G401.6 (cell line): ENCODE measurements around the gene FAM107B.
A peak's percentile ranks its signal among the peaks of the same experiment; 100 is the strongest.

ENCODE experiments used
- FAIRE-seq: peaks from 2 replicates; lab custom pipeline; 2012; peaks lifted over from hg19 to GRCh38; lab: Jason Lieb, UNC

FAM107B gene

DNA sequence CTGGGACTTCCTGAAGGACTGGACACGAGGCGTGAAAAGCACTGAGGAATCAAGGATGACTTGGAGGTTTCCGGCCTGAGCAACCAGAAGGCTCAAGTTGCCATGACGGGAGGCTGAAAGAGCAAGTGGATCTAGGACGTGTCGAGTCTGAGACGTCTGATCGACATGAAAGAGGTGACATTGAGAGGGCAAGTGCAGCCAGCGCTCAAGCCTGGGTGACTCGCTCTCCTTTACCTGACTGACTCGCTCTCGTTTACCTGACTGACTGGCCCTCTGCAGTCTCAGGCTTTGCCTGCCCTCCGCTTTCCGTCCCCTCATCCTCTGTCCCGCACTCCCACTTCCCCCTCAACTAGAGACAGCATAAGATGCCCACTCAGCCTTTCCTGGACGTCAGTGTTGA is 241.4 kb downstream of the FAM107B start:
- FAIRE-seq = no peak

DNA sequence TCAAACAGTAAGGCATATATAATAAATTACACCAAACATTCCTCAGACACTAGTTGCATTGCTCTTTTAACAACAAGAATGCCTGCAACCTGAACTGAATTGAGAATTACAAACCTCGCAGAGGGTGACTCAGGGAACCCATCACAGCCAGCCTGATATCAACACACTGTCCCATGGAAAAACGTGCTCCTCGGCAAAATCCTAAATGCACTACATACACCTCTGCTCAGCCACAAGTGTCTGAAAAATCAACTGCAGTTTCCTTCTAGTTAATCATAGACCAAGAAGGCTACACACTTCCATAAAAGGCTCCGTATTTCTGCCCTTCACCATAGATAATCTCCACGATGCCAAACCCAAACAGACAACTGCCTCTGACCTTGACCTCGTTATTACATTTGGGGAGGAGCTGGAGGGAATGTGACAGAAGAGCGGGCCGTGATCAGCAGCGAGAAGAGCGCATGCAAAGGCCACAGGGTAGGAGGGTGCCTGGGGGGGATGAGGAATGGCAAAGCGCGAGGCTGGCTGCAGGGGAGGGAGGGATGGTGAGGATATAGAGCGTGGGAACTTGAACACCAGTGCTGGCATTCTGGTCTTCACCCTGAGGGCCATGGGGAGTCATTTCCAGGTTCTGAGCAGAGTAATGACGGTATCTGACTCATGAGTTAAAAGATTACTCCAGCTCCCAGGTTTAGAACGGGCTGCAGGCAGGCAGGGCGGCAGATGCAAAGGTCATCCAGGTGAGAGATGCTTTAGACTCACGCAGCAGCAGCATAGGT is 242.0 kb downstream of the FAM107B start:
- no peak for FAIRE-seq

- FAIRE-seq = no peak
These were observed 242.7 kb downstream of the FAM107B start for GRCh38 chr10:14531974-14532373.

DNA sequence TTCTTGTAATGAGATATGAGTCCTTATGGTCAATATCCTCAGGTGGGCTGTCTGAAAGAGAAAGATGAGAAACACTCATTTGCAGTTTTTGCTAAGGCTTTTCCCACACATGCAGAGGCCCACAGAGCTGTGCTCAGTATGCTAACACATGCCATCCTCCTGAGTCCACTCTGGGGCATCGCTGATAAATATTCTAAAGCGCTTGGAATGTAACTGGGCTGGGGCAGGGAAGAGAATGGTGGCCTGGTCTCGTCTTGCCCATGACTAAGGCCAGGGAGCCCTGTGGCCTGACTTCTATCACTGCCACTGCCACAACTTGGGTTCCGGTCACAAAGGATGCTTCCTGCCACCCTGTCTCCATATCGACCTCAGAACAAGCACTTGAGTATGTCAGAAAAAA is 244.2 kb downstream of the FAM107B start:
- FAIRE-seq = no peak

GRCh38 chr10:14529351-14529750 is 245.3 kb downstream of the FAM107B start:
- no peak for FAIRE-seq

- FAIRE-seq = no peak
These were observed 246.2 kb downstream of the FAM107B start for GRCh38 chr10:14528450-14528849.

- FAIRE-seq = peak; percentile 66
These were observed 246.8 kb downstream of the FAM107B start for GRCh38 chr10:14527915-14528314.

DNA sequence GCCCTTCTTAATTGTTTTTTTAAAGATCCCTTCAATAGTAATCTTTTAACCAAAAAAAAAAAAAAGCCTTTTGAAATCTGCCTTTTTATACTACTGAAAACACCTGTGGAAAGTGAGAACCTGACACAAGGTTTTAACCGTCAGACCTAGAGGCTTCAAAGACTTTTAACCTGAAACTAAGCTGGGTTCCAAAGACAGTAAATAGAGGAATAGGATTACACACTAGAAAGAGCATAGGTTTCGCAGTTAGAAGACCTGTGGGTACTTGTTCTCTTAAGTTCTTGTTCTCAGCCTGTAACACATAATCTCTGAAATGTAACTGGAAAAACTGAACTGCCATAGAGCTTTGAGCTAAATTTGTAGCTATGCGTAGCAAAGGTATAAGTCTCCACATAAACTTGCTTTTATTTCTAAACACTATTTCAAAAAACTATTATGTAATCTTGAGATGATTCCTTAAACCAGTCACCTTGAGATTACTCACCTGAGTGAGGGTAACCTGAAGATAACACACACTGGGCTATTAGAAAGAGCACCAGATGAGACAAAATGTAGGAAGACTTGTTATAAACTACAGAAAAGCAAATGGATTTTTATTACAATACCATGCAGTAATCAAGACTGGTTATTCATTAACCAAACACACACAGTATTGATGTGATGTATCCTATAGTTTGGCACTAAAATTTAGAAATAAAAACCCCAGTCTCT is 247.4 kb downstream of the FAM107B start:
- no peak for FAIRE-seq

DNA sequence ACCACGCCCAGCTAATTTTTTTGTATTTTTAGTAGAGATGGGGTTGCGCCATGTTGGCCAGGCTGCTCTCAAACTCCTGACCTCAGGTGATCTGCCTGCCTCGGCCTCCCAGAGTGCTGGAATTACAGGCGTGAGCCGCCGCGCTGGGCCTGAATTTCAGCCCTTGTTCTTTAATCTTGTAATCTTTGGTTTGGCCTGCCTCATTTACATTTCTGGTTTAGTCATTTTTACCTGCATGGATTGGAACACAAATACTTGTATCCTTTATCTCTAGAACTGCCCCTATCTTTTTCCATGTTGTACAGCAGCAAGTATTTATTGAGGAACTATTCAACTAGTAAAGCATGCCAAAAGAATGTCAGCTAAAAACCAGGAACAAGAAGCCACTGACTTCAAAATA is 248.4 kb downstream of the FAM107B start:
- no peak for FAIRE-seq

DNA sequence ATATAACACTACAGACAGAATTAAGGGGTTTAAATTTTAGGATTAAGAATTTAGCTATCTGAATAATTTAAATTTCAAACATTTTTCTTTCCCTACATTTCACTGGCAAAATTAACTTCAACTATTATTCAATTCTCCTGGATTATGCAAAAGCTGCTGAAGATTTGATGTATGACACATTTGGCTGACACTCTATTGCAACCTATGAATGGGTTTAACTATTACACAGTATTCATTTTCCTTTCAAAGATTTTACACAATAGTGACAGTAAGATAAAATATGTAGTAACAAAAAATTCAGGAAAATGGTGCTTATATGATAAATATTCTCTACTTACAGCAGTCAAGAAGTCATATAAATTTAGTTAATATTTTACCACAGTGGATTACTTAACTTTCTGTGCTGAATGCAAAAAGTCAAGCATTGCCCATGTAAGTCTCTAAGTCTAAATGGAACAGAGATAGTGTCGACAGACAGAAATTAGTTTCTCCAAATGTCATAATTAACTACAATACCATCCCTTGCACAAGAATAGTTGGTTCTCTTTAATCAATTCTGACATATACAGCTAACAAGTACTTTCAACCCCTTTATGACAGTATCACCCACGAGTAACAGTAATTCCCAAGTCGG is 249.9 kb downstream of the FAM107B start:
- FAIRE-seq = peak; percentile 49

- FAIRE-seq = no peak
These were observed 251.4 kb downstream of the FAM107B start for GRCh38 chr10:14523286-14523685.

DNA sequence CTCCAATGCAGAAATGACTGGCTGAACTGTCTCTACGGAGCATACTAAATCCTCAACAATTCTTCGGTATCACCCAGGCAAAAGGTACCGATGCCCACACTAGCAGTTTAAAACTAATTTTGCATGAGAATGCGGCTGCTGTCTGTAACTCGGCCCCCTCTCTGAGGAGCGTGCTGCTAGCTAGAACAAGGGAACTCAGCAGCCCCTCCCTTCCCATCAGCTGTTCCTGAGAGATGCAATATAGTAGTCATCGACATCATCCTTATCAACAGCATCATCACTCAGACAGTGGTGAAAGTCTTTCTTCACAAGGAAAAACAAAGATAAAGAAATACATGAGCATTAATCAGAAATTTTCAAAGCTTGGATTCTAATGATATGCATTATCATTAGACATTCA is 254.9 kb downstream of the FAM107B start:
- FAIRE-seq = no peak

DNA sequence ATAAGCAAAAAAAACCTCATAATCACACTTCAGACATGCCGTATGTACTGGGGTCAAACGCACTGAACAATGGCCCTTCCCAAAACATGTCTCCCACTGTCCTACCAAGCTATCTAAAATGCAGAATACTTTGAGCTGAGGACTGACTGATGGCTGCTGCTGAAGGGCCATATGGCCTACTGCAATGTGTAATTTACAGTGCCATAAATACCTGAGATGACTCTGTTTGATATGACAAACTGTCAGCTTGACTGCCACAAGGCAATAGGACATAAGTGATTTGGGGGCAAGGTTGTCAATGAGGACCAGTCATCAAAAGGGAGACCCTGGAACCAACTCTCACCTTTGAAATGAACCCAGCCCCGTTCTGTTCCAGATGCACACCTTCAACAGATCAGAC is 256.5 kb downstream of the FAM107B start:
- FAIRE-seq = no peak

DNA sequence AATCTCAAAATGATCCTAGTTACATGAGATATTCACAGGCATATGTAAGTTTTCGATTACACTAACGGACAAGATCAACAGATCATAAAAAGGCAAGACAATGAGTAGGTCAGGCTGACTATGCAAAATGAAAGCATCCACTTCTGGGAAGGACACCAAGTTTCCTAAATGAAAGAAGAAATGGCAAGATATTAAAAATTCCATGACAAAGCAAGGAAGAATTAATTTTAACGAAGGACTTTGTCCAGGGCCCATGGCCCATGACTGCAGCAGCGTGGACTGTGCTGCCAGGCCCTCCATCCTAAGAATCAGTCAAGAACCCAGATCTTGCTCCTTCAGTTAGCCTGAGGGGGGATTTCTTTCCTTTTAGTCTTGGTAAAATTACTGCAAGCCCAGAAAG is 261.6 kb downstream of the FAM107B start:
- no peak for FAIRE-seq

- FAIRE-seq = no peak
These were observed 264.4 kb downstream of the FAM107B start for GRCh38 chr10:14510346-14510745.

- FAIRE-seq = no peak
These were observed 266.0 kb downstream of the FAM107B start for GRCh38 chr10:14508725-14509124.

GRCh38 chr10:14507781-14508180 is 266.9 kb downstream of the FAM107B start:
- no peak for FAIRE-seq

- no peak for FAIRE-seq
These were observed 267.5 kb downstream of the FAM107B start for GRCh38 chr10:14507176-14507575.

DNA sequence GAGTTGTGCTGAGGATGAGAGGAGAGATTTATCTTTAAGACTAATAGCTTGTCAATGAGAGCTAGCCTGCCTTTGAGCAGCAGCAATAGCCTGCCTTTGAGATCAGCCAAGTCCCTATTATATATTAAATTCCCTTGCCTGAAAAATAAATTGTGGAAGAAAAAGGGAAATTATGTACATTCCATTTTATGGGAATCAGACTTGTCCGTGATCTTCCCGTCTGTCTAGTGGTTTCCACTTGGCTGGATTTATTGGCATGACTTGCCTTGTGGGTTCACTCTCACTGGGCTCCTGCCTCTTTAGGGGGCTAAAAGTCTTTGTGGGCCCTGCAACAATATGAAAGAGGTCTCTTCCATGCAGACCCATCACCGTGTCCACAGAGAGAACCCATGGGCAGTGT is 272.3 kb downstream of the FAM107B start:
- FAIRE-seq = no peak

DNA sequence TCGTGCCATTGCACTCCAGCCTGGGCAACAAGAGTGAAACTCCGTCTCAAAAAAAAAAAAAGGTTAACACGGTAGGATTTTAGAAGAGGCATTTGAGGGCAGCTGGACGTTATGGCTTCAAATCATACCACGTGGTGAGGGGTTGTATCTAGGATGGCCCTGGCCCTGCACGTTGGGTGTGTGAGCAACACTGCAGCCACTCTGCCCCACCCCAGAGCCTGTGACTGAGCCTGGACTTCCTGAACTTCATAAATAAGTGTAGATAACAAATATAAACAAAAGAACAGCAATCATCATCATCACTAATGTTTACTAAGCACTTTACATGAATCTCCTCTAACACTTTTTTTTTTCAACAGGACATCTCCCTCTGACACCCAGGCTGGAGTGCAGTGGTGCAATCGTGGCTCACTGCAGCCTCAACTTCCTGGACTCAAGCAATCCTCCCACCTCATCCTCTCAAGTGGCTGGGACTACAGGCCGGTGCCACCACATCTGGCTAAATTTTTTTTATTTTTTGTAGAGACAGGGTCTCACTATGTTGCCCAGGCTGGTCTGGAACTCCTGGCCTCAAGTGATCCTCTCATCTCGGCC is 274.4 kb downstream of the FAM107B start:
- FAIRE-seq = no peak

- FAIRE-seq = no peak
These were observed 275.1 kb downstream of the FAM107B start for GRCh38 chr10:14499601-14499904.

DNA sequence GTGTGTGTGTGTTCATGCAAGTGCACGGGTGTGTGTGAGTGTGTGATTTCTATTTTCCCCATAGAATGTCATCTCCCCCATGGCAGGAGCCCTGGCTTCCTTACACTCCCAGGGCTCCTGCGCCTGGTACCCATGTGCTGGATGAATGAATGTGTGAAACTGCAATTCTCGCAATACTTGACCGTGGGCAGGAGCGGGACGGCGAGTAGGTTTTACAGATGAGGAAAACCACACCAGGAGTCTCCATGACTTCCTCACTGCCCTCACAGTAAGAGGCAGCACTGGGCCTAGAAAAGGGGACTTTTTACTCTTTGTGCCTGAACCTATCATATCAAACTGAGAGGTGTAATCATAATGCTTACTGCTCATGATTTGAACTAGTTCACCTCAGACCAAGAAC is 276.4 kb downstream of the FAM107B start:
- no peak for FAIRE-seq

GRCh38 chr10:14491811-14492210 is 282.9 kb downstream of the FAM107B start:
- no peak for FAIRE-seq
